Fibroblast of lung (primary cell): Measurements from ENCODE around the gene GOLGA5. TPM values are rescaled to one million over a fixed set of nuclear protein-coding genes. Genes with fewer than 3 reads are reported as not detected.

Source experiments
- DNase-seq, 2 donors: peaks; one replicate each; pipeline versions ENCODE4 v3.0.0 to v3.0.0-alpha.2; 2010; ENCODE audit warnings: low read depth in 2 of 2
- H2AFZ ChIP-seq: 2 replicates; pipeline ENCODE4 v1.5.1; 2012; ENCODE audit warnings: low read length, control low read depth, inconsistent platforms
- H3K27ac ChIP-seq: 2 replicates; pipeline ENCODE4 v1.5.1; 2011; ENCODE audit warnings: low read length, control low read depth; ENCODE audit not compliant: insufficient read depth
- H3K27me3 ChIP-seq: 2 replicates; pipeline ENCODE4 v1.5.1; 2011; ENCODE audit warnings: mild to moderate bottlenecking, low read length; ENCODE audit not compliant: control insufficient read depth, insufficient read depth
- H3K36me3 ChIP-seq: 2 replicates; pipeline ENCODE4 v1.5.1; 2011; ENCODE audit warnings: low read length; ENCODE audit not compliant: control insufficient read depth, insufficient read depth
- H3K4me1 ChIP-seq: 2 replicates; pipeline ENCODE4 v1.5.1; 2011; ENCODE audit warnings: low read length; ENCODE audit not compliant: control insufficient read depth, insufficient read depth; ENCODE audit errors: extremely low read depth
- H3K4me2 ChIP-seq: 2 replicates; pipeline ENCODE4 v1.5.1; 2011; ENCODE audit warnings: low read length, control low read depth; ENCODE audit not compliant: insufficient read depth; ENCODE audit errors: extremely low read depth
- H3K4me3 ChIP-seq, 4 experiments: fragments of 200-600 bp in 1 of 4; sonication (generic) in 1 of 4; replicated peaks in 1 of 4; 2 replicates each; pipeline ENCODE4 v1.5.1; 2011 to 2016; ENCODE audit warnings: low read length in 4 of 4, low read depth in 3 of 4, mild to moderate bottlenecking in 3 of 4, control low read depth in 2 of 4, inconsistent platforms in 1 of 4, mixed read lengths in 1 of 4; ENCODE audit not compliant: insufficient read depth in 1 of 4; ENCODE audit errors: control extremely low read depth in 1 of 4
- H3K79me2 ChIP-seq: 2 replicates; pipeline ENCODE4 v1.5.1; 2012; ENCODE audit warnings: mild to moderate bottlenecking, low read length, inconsistent platforms; ENCODE audit not compliant: control insufficient read depth, insufficient read depth
- H3K9ac ChIP-seq: 2 replicates; pipeline ENCODE4 v1.5.1; 2011; ENCODE audit warnings: mild to moderate bottlenecking, low read length, control low read depth; ENCODE audit not compliant: insufficient read depth
- H3K9me3 ChIP-seq: 2 replicates; pipeline ENCODE4 v1.5.1; 2012; ENCODE audit warnings: low read depth, low read length; ENCODE audit not compliant: control insufficient read depth, insufficient read depth
- H4K20me1 ChIP-seq: 2 replicates; pipeline ENCODE4 v1.5.1; 2011; ENCODE audit warnings: low read length; ENCODE audit not compliant: control insufficient read depth, insufficient read depth; ENCODE audit errors: extremely low read depth
- EZH2 ChIP-seq: IDR thresholded peaks from 2 replicates; pipeline ENCODE4 v1.5.1; 2012; ENCODE audit warnings: low read length, control low read depth, mild to moderate bottlenecking; ENCODE audit errors: missing control alignments
- polyA plus RNA-seq, 2 donors: library from polyadenylated mRNA; depleted of rRNA in 1 of 2; stranded (reverse) in 1 of 2; unstranded in 1 of 2; fragments of >200 nt; gene quantifications; 2 replicates each; pipeline ENCODE4 v1.2.1, GENCODE V29; 2011 to 2012; ENCODE audit warnings: missing spikeins in 1 of 2
- total RNA-seq: library from RNA; depleted of rRNA; stranded (reverse); fragments of >200 nt; gene quantifications from 2 replicates; pipeline ENCODE4 v1.2.1, GENCODE V29; 2014
- TF ChIP-seq, protein P1 (sequence below), 2 donors: IDR thresholded peaks in 1 of 2; conservative IDR thresholded peaks in 1 of 2; 1 replicate in 1 of 2; 2 replicates in 1 of 2; pipeline ENCODE4 v1.5.1; 2011 to 2012; ENCODE audit warnings: low read length in 2 of 2, control low read depth in 1 of 2, inconsistent platforms in 1 of 2, low read depth in 1 of 2, mild to moderate bottlenecking in 1 of 2

Gene GOLGA5
- total and polyA plus RNA-seq, 2 donors (not counting 1 experiment from before 2014, with no cell fraction given), result 46.9 to 71.1 TPM

DNA sequence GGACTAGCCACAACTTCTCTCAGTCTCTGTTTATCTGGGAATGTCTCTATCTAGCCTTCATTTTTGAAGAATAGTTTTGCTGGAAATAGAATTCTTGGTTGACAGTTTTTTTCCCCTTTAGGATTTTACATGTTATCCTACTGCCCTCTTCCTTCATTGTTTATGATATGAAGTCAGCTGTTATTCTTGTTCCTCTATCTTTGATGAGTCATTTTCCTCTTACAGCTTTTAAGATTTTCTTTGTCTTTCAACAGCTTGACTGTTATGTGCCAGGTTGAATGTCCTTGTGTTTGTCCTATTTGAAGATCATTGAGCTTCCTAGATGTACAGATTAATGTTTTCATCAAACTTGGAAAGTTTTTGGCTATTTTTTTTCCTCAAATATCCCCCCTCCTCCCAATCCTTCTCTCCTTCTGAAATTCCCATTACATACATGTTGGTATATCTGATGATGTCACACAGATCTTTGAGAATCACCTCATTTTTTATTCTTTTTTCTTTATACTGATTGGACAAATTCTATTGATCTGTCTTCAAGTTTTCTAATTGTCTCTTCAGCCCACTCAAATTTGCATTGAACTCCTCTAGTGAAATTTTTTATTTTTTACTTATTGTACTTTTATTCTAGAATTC is 4.5 kb upstream of the GOLGA5 start:
- H3K36me3 ChIP-seq, result no peaks in the 10 kb centered on the region
- no peak overlapping the region for H3K4me3 ChIP-seq
- H3K9me3 ChIP-seq, result no peaks in the 10 kb centered on the region
- H3K4me2 ChIP-seq, result no peak overlapping the region
- no peak overlapping the region for H2AFZ ChIP-seq
- peaks cover 2% of the 10 kb centered on the region for H3K4me1 ChIP-seq
- H3K79me2 ChIP-seq, result peaks cover 4% of the 10 kb centered on the region
- DNase-seq, result peak in 1 of 2 donors; percentile 13
- TF ChIP-seq EZH2, result no peak
- TF ChIP-seq, protein P1, sequence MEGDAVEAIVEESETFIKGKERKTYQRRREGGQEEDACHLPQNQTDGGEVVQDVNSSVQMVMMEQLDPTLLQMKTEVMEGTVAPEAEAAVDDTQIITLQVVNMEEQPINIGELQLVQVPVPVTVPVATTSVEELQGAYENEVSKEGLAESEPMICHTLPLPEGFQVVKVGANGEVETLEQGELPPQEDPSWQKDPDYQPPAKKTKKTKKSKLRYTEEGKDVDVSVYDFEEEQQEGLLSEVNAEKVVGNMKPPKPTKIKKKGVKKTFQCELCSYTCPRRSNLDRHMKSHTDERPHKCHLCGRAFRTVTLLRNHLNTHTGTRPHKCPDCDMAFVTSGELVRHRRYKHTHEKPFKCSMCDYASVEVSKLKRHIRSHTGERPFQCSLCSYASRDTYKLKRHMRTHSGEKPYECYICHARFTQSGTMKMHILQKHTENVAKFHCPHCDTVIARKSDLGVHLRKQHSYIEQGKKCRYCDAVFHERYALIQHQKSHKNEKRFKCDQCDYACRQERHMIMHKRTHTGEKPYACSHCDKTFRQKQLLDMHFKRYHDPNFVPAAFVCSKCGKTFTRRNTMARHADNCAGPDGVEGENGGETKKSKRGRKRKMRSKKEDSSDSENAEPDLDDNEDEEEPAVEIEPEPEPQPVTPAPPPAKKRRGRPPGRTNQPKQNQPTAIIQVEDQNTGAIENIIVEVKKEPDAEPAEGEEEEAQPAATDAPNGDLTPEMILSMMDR (conservative IDR thresholded peaks at IDR 0.05 in 1 of 2, IDR thresholded peaks at IDR 0.05 in 1 of 2; ENCODE audit: low read depth in 1 of 2, low read length in 2 of 2), result no peak
- no peak overlapping the region for H3K27ac ChIP-seq
- H3K27me3 ChIP-seq, result no peaks in the 10 kb centered on the region
- H4K20me1 ChIP-seq, result no peaks in the 10 kb centered on the region
- H3K9ac ChIP-seq, result no peak overlapping the region

DNA sequence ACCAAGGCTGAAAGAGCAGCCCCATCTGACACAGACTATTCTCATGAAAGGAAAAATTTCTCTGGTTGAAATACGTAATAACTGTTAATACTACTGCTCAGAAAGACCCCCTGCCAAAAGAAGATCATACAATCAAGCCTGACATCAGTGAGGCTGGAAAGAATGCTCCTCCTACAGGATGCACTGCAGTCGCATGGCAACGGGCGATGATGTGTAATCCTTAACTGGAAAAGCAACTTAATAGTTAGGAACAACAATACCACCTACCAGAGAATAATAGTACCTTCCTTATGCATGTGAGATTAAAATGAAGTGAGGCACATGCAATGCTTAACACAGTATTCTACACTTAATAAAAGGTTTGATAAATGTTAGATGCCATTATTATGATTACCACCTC is 1.2 kb upstream of the GOLGA5 start:
- H3K79me2 ChIP-seq, result peaks cover 32% of the 10 kb centered on the region
- TF ChIP-seq, protein P1 (conservative IDR thresholded peaks at IDR 0.05 in 1 of 2, IDR thresholded peaks at IDR 0.05 in 1 of 2; ENCODE audit: low read depth in 1 of 2, low read length in 2 of 2), result no peak
- TF ChIP-seq EZH2, result no peak
- H3K36me3 ChIP-seq, result peaks cover 5% of the 10 kb centered on the region
- H3K27me3 ChIP-seq, result no peaks in the 10 kb centered on the region
- H4K20me1 ChIP-seq, result no peaks in the 10 kb centered on the region
- no peak overlapping the region for H3K27ac ChIP-seq
- no peak overlapping the region for H3K4me3 ChIP-seq
- no peaks in the 10 kb centered on the region for H3K9me3 ChIP-seq
- H2AFZ ChIP-seq, result no peak overlapping the region
- H3K4me1 ChIP-seq, result peaks cover 5% of the 10 kb centered on the region
- no peak overlapping the region for H3K9ac ChIP-seq
- DNase-seq, result peak in 1 of 2 donors; percentile 20
- H3K4me2 ChIP-seq, result no peak overlapping the region

DNA sequence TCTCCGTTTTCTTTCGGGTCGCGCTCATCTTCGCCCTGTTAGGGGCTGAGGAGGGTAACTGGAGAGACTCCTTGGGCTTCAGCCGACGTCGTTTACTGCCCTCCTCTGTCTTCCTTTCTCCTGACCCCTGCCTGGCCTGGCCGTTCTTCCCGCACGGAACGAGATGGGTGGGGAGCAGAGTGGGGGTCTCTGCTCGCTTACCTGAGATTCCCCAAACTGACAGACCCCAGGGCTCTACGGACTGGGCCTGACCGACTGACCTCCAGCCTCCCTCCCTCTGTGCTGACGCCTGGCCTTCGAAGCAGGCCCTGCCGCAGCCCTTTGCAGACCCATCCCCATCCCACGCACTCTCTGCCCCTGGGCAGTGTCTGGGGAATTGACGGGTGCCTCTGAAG is 439 bp downstream of the GOLGA5 start:
- Histone ChIP-seq H3K4me2 (peak overlapping the region; percentile 84), H3K4me1 (peaks cover 5% of the 10 kb centered on the region), H3K4me3 (peak overlapping the region; percentile 83 to 100 (median 98)), H3K9ac (peak overlapping the region; percentile 96), H2AFZ (peak overlapping the region; percentile 65), H3K27ac (peak overlapping the region; percentile 99), H3K36me3 (peaks cover 5% of the 10 kb centered on the region), H3K27me3 (no peaks in the 10 kb centered on the region), H3K79me2 (peaks cover 40% of the 10 kb centered on the region), H4K20me1 (no peaks in the 10 kb centered on the region), H3K9me3 (no peaks in the 10 kb centered on the region)
- TF ChIP-seq, protein P1 (conservative IDR thresholded peaks at IDR 0.05 in 1 of 2, IDR thresholded peaks at IDR 0.05 in 1 of 2; ENCODE audit: low read depth in 1 of 2, low read length in 2 of 2), result no peak
- no peak for TF ChIP-seq EZH2
- DNase-seq, result peak; percentile 11 to 41
